Measurements from ENCODE around the gene ZMIZ2.
"Not testable (repeated sequence)": the region's sequence is repeated elsewhere in the genome, so short reads cannot be mapped to it uniquely, and the experiment has no call there.

ZMIZ2 gene

GRCh38 chr7:44769776-44770294 lies 21.2 kb downstream of the ZMIZ2 start:
- DNase-seq (ENCODE audit: low read depth in 2 of 2), result no peak

- DNase-seq (ENCODE audit: low read depth in 2 of 2), result no peak
Observed at GRCh38 chr7:44771358-44771757, 22.7 kb downstream of the ZMIZ2 start.

GRCh38 chr7:44772440-44772839 lies 23.8 kb downstream of the ZMIZ2 start:
- DNase-seq (ENCODE audit: low read depth in 2 of 2), result no peak

GRCh38 chr7:44772867-44773266 lies 24.2 kb downstream of the ZMIZ2 start:
- no peak for DNase-seq (ENCODE audit: low read depth in 2 of 2)

GRCh38 chr7:44774486-44774885 lies 25.8 kb downstream of the ZMIZ2 start:
- DNase-seq (ENCODE audit: low read depth in 2 of 2), result not testable (repeated sequence)

- DNase-seq (ENCODE audit: low read depth in 2 of 2), result no peak
Observed at GRCh38 chr7:44775383-44776107, 26.9 kb downstream of the ZMIZ2 start.

- DNase-seq (ENCODE audit: low read depth in 2 of 2), result no peak
Observed at GRCh38 chr7:44776211-44776610, 27.6 kb downstream of the ZMIZ2 start.

GRCh38 chr7:44782460-44782859 lies 33.8 kb downstream of the ZMIZ2 start:
- no peak for DNase-seq (ENCODE audit: low read depth in 2 of 2)

GRCh38 chr7:44783407-44783806 lies 34.8 kb downstream of the ZMIZ2 start:
- no peak for DNase-seq (ENCODE audit: low read depth in 2 of 2)

- no peak for DNase-seq (ENCODE audit: low read depth in 2 of 2)
Observed at GRCh38 chr7:44784364-44784763, 35.7 kb downstream of the ZMIZ2 start.

- DNase-seq (ENCODE audit: low read depth in 2 of 2), result not testable (repeated sequence)
Observed at GRCh38 chr7:44785218-44785617, 36.6 kb downstream of the ZMIZ2 start.

- no peak for DNase-seq (ENCODE audit: low read depth in 2 of 2)
Observed at GRCh38 chr7:44787041-44787440, 38.4 kb downstream of the ZMIZ2 start.

GRCh38 chr7:44787762-44788161 lies 39.1 kb downstream of the ZMIZ2 start:
- no peak for DNase-seq (ENCODE audit: low read depth in 2 of 2)

GRCh38 chr7:44789990-44790389 lies 41.3 kb downstream of the ZMIZ2 start:
- no peak for DNase-seq (ENCODE audit: low read depth in 2 of 2)

GRCh38 chr7:44791278-44792219 lies 42.9 kb downstream of the ZMIZ2 start:
- no peak for DNase-seq (ENCODE audit: low read depth in 2 of 2)

- DNase-seq (ENCODE audit: low read depth in 2 of 2), result no peak
Observed at GRCh38 chr7:44793919-44794318, 45.3 kb downstream of the ZMIZ2 start.

- DNase-seq (ENCODE audit: low read depth in 2 of 2), result no peak
Observed at GRCh38 chr7:44794331-44794730, 45.7 kb downstream of the ZMIZ2 start.

GRCh38 chr7:44796034-44796503 lies 47.4 kb downstream of the ZMIZ2 start:
- DNase-seq (ENCODE audit: low read depth in 2 of 2), result no peak

- peak; percentile 97 to 98 for DNase-seq (ENCODE audit: low read depth in 2 of 2)
Observed at GRCh38 chr7:44796504-44797328, 48.1 kb downstream of the ZMIZ2 start, which contains the start of gene PPIA. Gene PPIA (plus strand): TSS chr7:44796681. CDS start chr7:44796725, 44 bp downstream.

- DNase-seq (ENCODE audit: low read depth in 2 of 2), result peak; percentile 67 to 68
Observed at GRCh38 chr7:44797329-44798258, 48.9 kb downstream of the ZMIZ2 start.

All from stimulated activated CD8-positive, alpha-beta memory T cell treated with anti-CD3 and anti-CD28 coated beads, Interleukin-2, amount 100 ng/mL, for 1 hour (primary cell).